Calu3 (cell line): Measurements from ENCODE around the gene LLGL1. TPM values are rescaled to one million over a fixed set of nuclear protein-coding genes. Genes with fewer than 3 reads are reported as not detected.

Experiments
- BruUV-seq: library from RNA; stranded (reverse); fragments of 400-500 nt; replicated peaks from 2 replicates; lab custom pipeline; 2021; lab: Mats Ljungman, UMichigan
- CTCF ChIA-PET: fragments of 300-600 bp; sonication (Branson Sonifier 250); formaldehyde crosslinking; loops from one replicate; lab custom pipeline; 2022; ENCODE audit warnings: antibody characterized with exemption; lab: Charles Lee
- DNase-seq: peaks from one replicate; pipeline ENCODE4 v3.0.0; 2022
- H3K27ac Mint-ChIP-seq: one replicate; pipeline ENCODE4 v1.8.0; 2022; ENCODE audit warnings: mixed read lengths; ENCODE audit not compliant: unreplicated experiment
- H3K27me3 Mint-ChIP-seq: one replicate; pipeline ENCODE4 v1.8.0; 2022; ENCODE audit warnings: mixed read lengths; ENCODE audit not compliant: unreplicated experiment
- H3K36me3 Mint-ChIP-seq: one replicate; pipeline ENCODE4 v1.8.0; 2022; ENCODE audit warnings: mild to moderate bottlenecking, moderate library complexity, mixed read lengths; ENCODE audit not compliant: insufficient read depth, unreplicated experiment
- H3K4me1 Mint-ChIP-seq: one replicate; pipeline ENCODE4 v1.8.0; 2022; ENCODE audit warnings: mild to moderate bottlenecking, low read depth, mixed read lengths; ENCODE audit not compliant: unreplicated experiment
- H3K4me3 Mint-ChIP-seq: one replicate; pipeline ENCODE4 v1.8.0; 2022; ENCODE audit warnings: mild to moderate bottlenecking, low read depth, moderate library complexity, mixed read lengths; ENCODE audit not compliant: unreplicated experiment
- H3K9me3 Mint-ChIP-seq: one replicate; pipeline ENCODE4 v1.8.0; 2022; ENCODE audit warnings: low read depth, mixed read lengths; ENCODE audit not compliant: unreplicated experiment
- CTCF ChIP-seq: fragments of 200-600 bp; IDR thresholded peaks from one replicate; pipeline ENCODE4 v1.8.0; 2022; ENCODE audit warnings: antibody characterized with exemption; ENCODE audit not compliant: unreplicated experiment
- intact Hi-C: fragments of 100-400 bp; cut with micrococcal nuclease; formaldehyde crosslinking; loops from one replicate; pipeline ENCODE4 v1.10.0; 2022; ENCODE audit not compliant: unreplicated experiment
- total RNA-seq: library from RNA; stranded (reverse); gene quantifications from 2 replicates; pipeline ENCODE4 v1.2.3, GENCODE V29; 2022

The LLGL1 gene
- total RNA-seq, 1 experiment from 2014 or later = 10.0 TPM

GRCh38 chr17:18259621-18260331, 34.3 kb downstream of the LLGL1 start:
- Mint-ChIP-seq H3K27ac (peak overlapping the region; percentile 87), H3K4me3 (peak overlapping the region; percentile 84), H3K4me1 (no peaks in the 10 kb centered on the region), H3K27me3 (no peaks in the 10 kb centered on the region), H3K36me3 (peaks cover 61% of the 10 kb centered on the region), H3K9me3 (no peaks in the 10 kb centered on the region)
- TF ChIP-seq CTCF = no peak
- DNase-seq = peak; percentile 67
- BruUV-seq = TSS peak; percentile 11
- intact Hi-C loops = no loop called here
- CTCF ChIA-PET = interaction anchor here (1.6 kb wide), 1 partner anchor 18 kb away, joined by 3 read pairs; no protein-coding TSS in a partner anchor

DNA sequence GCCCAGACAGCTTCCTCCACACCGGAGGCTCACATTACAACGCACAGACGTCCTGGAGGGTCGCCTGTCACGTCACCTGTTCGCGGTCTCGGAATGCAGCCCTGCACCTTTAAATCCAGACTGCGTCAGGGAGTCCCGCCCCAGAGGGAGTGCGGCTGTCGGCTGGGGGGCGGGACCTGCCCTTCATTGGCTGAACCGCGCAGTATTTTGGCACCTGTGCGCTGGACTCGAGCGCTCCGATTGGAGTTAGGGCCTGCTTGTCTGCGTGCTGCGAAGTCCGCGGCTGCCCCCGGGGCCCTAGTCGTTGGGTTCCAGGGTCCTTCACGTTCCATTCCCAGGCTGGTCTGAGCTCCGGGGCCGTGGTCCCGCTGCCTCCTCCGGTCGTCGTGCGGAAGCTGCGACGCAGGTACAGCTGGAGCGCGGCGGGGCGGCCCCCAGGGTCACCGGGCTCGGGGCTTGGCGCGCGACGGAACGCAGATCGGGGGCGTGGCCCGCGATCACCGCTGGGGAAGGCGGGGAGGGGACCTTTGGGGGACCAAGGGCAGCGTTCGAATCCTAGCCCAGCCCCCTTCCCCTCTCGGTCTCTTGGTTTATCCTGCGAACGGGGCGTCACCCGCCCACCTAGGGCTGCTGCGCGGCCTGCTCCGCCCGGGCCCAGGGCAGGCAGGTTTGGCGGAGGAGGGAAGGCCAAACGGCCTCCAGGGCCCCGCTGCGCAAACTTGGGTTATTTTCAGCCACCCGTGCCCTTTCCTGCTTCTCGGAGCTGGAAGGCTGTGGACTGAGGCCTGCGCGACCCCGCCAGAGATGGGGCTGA, 35.1 kb downstream of the LLGL1 start, which contains the start of gene MIEF2:
MIEF2 (plus strand) TSS at position 331 of the 814 bp plus-strand sequence. CDS start 2,059 bp downstream, outside the sequence.
- Mint-ChIP-seq H3K27me3 (no peaks in the 10 kb centered on the region), H3K36me3 (peaks cover 55% of the 10 kb centered on the region), H3K27ac (peak within 1 kb of the TSS; percentile 87), H3K9me3 (no peaks in the 10 kb centered on the region), H3K4me3 (peak within 1 kb of the TSS; percentile 84), H3K4me1 (no peaks in the 10 kb centered on the region)
- CTCF ChIA-PET = interaction anchor here (1.6 kb wide), 1 partner anchor 18 kb away, joined by 3 read pairs; no protein-coding TSS in a partner anchor
- intact Hi-C loops = no loop called here
- TSS peak; percentile 42 for BruUV-seq
- no peak for TF ChIP-seq CTCF
- DNase-seq = peak; percentile 92

DNA sequence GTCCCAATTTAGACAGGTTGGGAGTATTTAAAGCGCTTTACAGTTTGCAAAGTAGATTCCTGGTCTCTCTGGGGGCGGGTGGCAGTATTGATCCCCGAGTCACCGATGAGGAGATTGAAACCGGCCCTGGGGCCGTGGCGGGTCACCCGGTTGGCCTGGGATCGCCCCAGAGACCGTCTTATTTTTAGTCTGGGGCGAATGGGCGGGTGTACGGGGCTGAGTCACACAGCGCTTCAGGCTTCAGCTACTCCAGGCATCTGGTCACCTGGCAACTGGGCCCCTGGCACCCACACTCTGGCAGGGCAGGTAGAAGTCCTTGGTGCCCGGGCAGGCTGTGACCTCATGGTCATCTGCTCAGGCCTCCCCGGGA, 35.7 kb downstream of the LLGL1 start:
- no peaks in the 10 kb centered on the region for H3K9me3 Mint-ChIP-seq
- peak overlapping the region; percentile 54 for H3K27ac Mint-ChIP-seq
- H3K27me3 Mint-ChIP-seq = no peaks in the 10 kb centered on the region
- no peak for TF ChIP-seq CTCF
- peak overlapping the region; percentile 84 for H3K4me3 Mint-ChIP-seq
- BruUV-seq = no TSS peak
- intact Hi-C loops = no loop called here
- peaks cover 55% of the 10 kb centered on the region for H3K36me3 Mint-ChIP-seq
- CTCF ChIA-PET = no interaction called here
- H3K4me1 Mint-ChIP-seq = no peaks in the 10 kb centered on the region
- peak; percentile 68 for DNase-seq

DNA sequence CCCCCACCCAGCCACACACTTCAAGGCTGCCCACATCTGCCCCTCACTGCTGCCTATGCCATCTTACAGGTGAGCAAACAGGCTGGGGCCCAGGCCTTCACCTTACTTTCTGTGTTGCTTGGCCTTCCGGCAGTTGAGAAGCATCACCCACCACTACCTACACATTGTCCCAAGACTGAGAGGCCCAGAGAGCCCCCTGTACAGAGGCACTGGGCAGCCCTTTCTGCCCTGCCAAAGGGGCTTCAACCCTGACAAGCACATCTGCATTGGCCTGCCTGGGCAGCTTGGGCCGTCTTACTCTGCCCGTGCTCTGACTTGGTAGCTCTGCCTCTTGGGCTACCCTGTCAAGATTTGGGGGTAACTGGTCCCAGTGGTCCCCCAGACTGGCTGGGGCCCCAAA, 36.2 kb downstream of the LLGL1 start:
- Mint-ChIP-seq H3K9me3 (no peaks in the 10 kb centered on the region), H3K36me3 (peaks cover 51% of the 10 kb centered on the region)
- no TSS peak for BruUV-seq

More for the DNA sequence above, 36.2 kb downstream of the LLGL1 start:
- no peaks in the 10 kb centered on the region for H3K27me3 Mint-ChIP-seq
- intact Hi-C loops = no loop called here
- DNase-seq = no peak
- no peak for TF ChIP-seq CTCF
- H3K4me3 Mint-ChIP-seq = peak overlapping the region; percentile 84
- H3K27ac Mint-ChIP-seq = peak overlapping the region; percentile 54
- CTCF ChIA-PET = interaction anchor here (0.6 kb wide), 1 partner anchor 9 kb away, joined by 7 read pairs; no protein-coding TSS in a partner anchor
- no peaks in the 10 kb centered on the region for H3K4me1 Mint-ChIP-seq
